AG04450 (cell line): ENCODE data around the gene UGGT1. TPM values are rescaled to one million over a fixed set of nuclear protein-coding genes. Genes with fewer than 3 reads are reported as not detected.
A peak's percentile ranks its signal among the peaks of the same experiment; 100 is the strongest.

Source experiments
- CTCF ChIA-PET: fragments of 300-600, 350-600 bp; formaldehyde crosslinking; extraction: SDS; loops from one replicate; lab custom pipeline; 2022; ENCODE audit warnings: antibody characterized with exemption, inconsistent platforms; lab: Charles Lee
- POLR2A ChIA-PET: fragments of 350-600 bp; formaldehyde crosslinking; extraction: SDS; loops from one replicate; lab custom pipeline; 2021; ENCODE audit warnings: antibody characterized with exemption, inconsistent platforms; lab: Yijun Ruan, JAX
- DNase-seq: peaks from one replicate; pipeline ENCODE4 v3.0.0-alpha.2; 2011; ENCODE audit warnings: low read depth, low spot score
- H3K27ac ChIP-seq: one replicate; pipeline ENCODE4 v1.5.1; 2012; ENCODE audit warnings: low read depth, low read length, control low read depth
- H3K27me3 ChIP-seq: one replicate; pipeline ENCODE4 v1.6.0; 2012; ENCODE audit warnings: low read length; ENCODE audit not compliant: control insufficient read depth, insufficient read depth
- H3K4me3 ChIP-seq: 2 replicates; pipeline ENCODE4 v1.5.1; 2011; ENCODE audit warnings: mild to moderate bottlenecking, low read depth, low read length, control low read depth
- H3K9me3 ChIP-seq: 2 replicates; pipeline ENCODE4 v1.5.1; 2012; ENCODE audit warnings: low read length; ENCODE audit not compliant: control insufficient read depth, insufficient read depth
- CTCF ChIP-seq: IDR thresholded peaks from 2 replicates; pipeline ENCODE4 v1.5.1; 2011; ENCODE audit warnings: low read depth, low read length, control low read depth, inconsistent platforms
- polyA plus RNA-seq: library from polyadenylated mRNA; depleted of rRNA; stranded (reverse); fragments of >200 nt; gene quantifications from 2 replicates; pipeline ENCODE4 v1.2.3, GENCODE V29; 2011

Gene UGGT1
- polyA plus RNA-seq, 1 experiment, result 61.4 TPM

- ChIA-PET POLR2A (no interaction called here), CTCF (interaction anchor here (1.2 kb wide), 1 partner anchor 57 kb away, joined by 5 read pairs; no protein-coding TSS in a partner anchor)
- Histone ChIP-seq H3K27me3 (no peaks in the 10 kb centered on the region), H3K9me3 (no peaks in the 10 kb centered on the region), H3K4me3 (no peak overlapping the region), H3K27ac (no peak overlapping the region)
- TF ChIP-seq CTCF, result no peak
- no peak for DNase-seq
These were observed 86.3 kb downstream of the UGGT1 start for GRCh38 chr2:128177315-128177714.

- DNase-seq, result no peak
- Histone ChIP-seq H3K27ac (no peak overlapping the region), H3K9me3 (no peaks in the 10 kb centered on the region), H3K27me3 (no peaks in the 10 kb centered on the region), H3K4me3 (no peak overlapping the region)
- TF ChIP-seq CTCF, result no peak
- CTCF ChIA-PET, result interaction anchor here (0.7 to 1.9 kb wide), 9 partner anchors 9 to 143 kb away, joined by 3 to 11 read pairs (median 4); no protein-coding TSS in a partner anchor
- POLR2A ChIA-PET, result interaction anchor here (1.2 to 1.4 kb wide), 2 partner anchors 9 to 128 kb away, joined by 4 to 5 read pairs; no protein-coding TSS in a partner anchor
These were observed 87.2 kb downstream of the UGGT1 start for GRCh38 chr2:128178149-128178649.

- Histone ChIP-seq H3K27me3 (no peaks in the 10 kb centered on the region), H3K4me3 (no peak overlapping the region), H3K9me3 (no peaks in the 10 kb centered on the region), H3K27ac (peak overlapping the region; percentile 83)
- peak; percentile 92 for TF ChIP-seq CTCF
- DNase-seq, result peak; percentile 67
- ChIA-PET POLR2A (interaction anchor here (0.5 to 1.4 kb wide), 6 partner anchors 10 to 384 kb away, joined by 3 to 5 read pairs (median 4); no protein-coding TSS in a partner anchor), CTCF (interaction anchor here (0.7 to 1.9 kb wide), 10 partner anchors 9 to 143 kb away, joined by 3 to 11 read pairs (median 4); no protein-coding TSS in a partner anchor)
These were observed 87.9 kb downstream of the UGGT1 start for GRCh38 chr2:128178650-128179460.

- CTCF ChIA-PET, result interaction anchor here (0.5 to 1.9 kb wide), 9 partner anchors 9 to 406 kb away, joined by 3 to 11 read pairs (median 3); no protein-coding TSS in a partner anchor
- H3K4me3 ChIP-seq, result no peak overlapping the region
- H3K9me3 ChIP-seq, result no peaks in the 10 kb centered on the region
- no peaks in the 10 kb centered on the region for H3K27me3 ChIP-seq
- POLR2A ChIA-PET, result interaction anchor here (1.0 to 1.4 kb wide), 3 partner anchors 10 to 384 kb away, joined by 3 to 4 read pairs (median 4); no protein-coding TSS in a partner anchor
- no peak for TF ChIP-seq CTCF
- peak overlapping the region; percentile 83 for H3K27ac ChIP-seq
- no peak for DNase-seq
These were observed 88.4 kb downstream of the UGGT1 start for GRCh38 chr2:128179461-128179755.
